HEK293 (cell line): ENCODE data around the gene RIMS1.

ENCODE experiments used
- AEBP2 ChIP-seq: fragments of 450-650 bp; formaldehyde crosslinking; IDR thresholded peaks from 2 replicates; pipeline ENCODE4 v1.5.1; 2016; ENCODE audit warnings: missing biosample characterization, missing genetic modification characterization, borderline replicate concordance
- BCL11A ChIP-seq: fragments of 450-650 bp; formaldehyde crosslinking; IDR thresholded peaks from 2 replicates; pipeline ENCODE4 v1.5.1; 2016; ENCODE audit warnings: low read depth, missing biosample characterization, missing genetic modification characterization
- PRDM1 ChIP-seq: fragments of 450-650 bp; formaldehyde crosslinking; IDR thresholded peaks from 2 replicates; pipeline ENCODE4; 2016; ENCODE audit warnings: missing biosample characterization, missing genetic modification characterization
- TCF7L2 ChIP-seq: IDR thresholded peaks from 2 replicates; pipeline ENCODE4 v1.6.1; 2011; ENCODE audit warnings: low read depth, mild to moderate bottlenecking, inconsistent platforms, low read length, moderate library complexity, borderline replicate concordance
- ZEB2 ChIP-seq: fragments of 450-650 bp; formaldehyde crosslinking; IDR thresholded peaks from 2 replicates; pipeline ENCODE4 v1.5.1; 2016; ENCODE audit warnings: missing biosample characterization, missing genetic modification characterization
- ZNF146 ChIP-seq: fragments of 450-650 bp; formaldehyde crosslinking; IDR thresholded peaks from 2 replicates; pipeline ENCODE4 v1.5.1; 2016; ENCODE audit warnings: missing biosample characterization, missing genetic modification characterization
- ZNF274 ChIP-seq, 2 experiments: fragments of 200-500 bp in 1 of 2; fragments of 450-650 bp in 1 of 2; sonication (Bioruptor generic) in 1 of 2; formaldehyde crosslinking in 1 of 2; IDR thresholded peaks; 2 replicates each; pipeline versions ENCODE4 v1.5.1 to v1.6.1; 2014 to 2016; ENCODE audit warnings: borderline replicate concordance in 1 of 2, inconsistent platforms in 1 of 2, low read length in 1 of 2, missing biosample characterization in 1 of 2, missing genetic modification characterization in 1 of 2
- ZNF785 ChIP-seq: fragments of 450-650 bp; formaldehyde crosslinking; IDR thresholded peaks from 2 replicates; pipeline ENCODE4 v1.5.1; 2016; ENCODE audit warnings: missing biosample characterization, missing genetic modification characterization
- ZNF837 ChIP-seq: fragments of 450-650 bp; formaldehyde crosslinking; IDR thresholded peaks from 2 replicates; pipeline ENCODE4 v1.5.1; 2016; ENCODE audit warnings: missing biosample characterization, missing genetic modification characterization
- TF ChIP-seq, protein P1 (sequence below): fragments of 450-650 bp; formaldehyde crosslinking; conservative IDR thresholded peaks from 2 replicates; pipeline ENCODE4 v1.5.1; 2016; ENCODE audit warnings: low read depth, missing biosample characterization, missing genetic modification characterization
- TF ChIP-seq, protein P2 (sequence below): fragments of 450-650 bp; formaldehyde crosslinking; IDR thresholded peaks from 2 replicates; pipeline ENCODE4 v1.5.1; 2016; ENCODE audit warnings: missing biosample characterization, missing genetic modification characterization
- TF ChIP-seq, protein P3 (sequence below): fragments of 450-650 bp; formaldehyde crosslinking; IDR thresholded peaks from 2 replicates; pipeline ENCODE4 v1.5.1; 2016; ENCODE audit warnings: missing biosample characterization, missing genetic modification characterization
- TF ChIP-seq, protein P4 (sequence below): fragments of 450-650 bp; formaldehyde crosslinking; IDR thresholded peaks from 2 replicates; pipeline ENCODE4 v1.5.1; 2016; ENCODE audit warnings: missing biosample characterization, missing genetic modification characterization

DNA sequence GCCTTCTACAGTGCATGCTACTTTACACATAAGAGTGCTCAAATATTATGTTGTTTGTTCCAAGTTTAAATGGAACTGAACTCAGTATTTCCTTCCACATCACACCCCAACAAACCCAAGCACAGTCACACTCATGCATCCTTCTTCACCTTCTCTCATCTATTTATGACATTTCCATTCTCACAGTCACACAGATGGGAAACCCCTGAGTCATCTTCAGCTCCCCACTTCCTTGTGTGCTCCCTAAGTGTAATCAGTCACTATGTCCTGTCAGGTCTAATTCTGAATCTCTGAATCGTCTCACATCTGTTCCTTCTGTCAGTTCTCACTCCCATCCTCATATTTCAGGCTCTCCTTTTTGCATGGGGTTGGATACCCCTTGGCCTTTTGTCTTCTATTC is 96.0 kb downstream of the RIMS1 start:
- TF ChIP-seq, protein P1, sequence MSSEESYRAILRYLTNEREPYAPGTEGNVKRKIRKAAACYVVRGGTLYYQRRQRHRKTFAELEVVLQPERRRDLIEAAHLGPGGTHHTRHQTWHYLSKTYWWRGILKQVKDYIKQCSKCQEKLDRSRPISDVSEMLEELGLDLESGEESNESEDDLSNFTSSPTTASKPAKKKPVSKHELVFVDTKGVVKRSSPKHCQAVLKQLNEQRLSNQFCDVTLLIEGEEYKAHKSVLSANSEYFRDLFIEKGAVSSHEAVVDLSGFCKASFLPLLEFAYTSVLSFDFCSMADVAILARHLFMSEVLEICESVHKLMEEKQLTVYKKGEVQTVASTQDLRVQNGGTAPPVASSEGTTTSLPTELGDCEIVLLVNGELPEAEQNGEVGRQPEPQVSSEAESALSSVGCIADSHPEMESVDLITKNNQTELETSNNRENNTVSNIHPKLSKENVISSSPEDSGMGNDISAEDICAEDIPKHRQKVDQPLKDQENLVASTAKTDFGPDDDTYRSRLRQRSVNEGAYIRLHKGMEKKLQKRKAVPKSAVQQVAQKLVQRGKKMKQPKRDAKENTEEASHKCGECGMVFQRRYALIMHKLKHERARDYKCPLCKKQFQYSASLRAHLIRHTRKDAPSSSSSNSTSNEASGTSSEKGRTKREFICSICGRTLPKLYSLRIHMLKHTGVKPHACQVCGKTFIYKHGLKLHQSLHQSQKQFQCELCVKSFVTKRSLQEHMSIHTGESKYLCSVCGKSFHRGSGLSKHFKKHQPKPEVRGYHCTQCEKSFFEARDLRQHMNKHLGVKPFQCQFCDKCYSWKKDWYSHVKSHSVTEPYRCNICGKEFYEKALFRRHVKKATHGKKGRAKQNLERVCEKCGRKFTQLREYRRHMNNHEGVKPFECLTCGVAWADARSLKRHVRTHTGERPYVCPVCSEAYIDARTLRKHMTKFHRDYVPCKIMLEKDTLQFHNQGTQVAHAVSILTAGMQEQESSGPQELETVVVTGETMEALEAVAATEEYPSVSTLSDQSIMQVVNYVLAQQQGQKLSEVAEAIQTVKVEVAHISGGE = no peak
- TF ChIP-seq, protein P2, sequence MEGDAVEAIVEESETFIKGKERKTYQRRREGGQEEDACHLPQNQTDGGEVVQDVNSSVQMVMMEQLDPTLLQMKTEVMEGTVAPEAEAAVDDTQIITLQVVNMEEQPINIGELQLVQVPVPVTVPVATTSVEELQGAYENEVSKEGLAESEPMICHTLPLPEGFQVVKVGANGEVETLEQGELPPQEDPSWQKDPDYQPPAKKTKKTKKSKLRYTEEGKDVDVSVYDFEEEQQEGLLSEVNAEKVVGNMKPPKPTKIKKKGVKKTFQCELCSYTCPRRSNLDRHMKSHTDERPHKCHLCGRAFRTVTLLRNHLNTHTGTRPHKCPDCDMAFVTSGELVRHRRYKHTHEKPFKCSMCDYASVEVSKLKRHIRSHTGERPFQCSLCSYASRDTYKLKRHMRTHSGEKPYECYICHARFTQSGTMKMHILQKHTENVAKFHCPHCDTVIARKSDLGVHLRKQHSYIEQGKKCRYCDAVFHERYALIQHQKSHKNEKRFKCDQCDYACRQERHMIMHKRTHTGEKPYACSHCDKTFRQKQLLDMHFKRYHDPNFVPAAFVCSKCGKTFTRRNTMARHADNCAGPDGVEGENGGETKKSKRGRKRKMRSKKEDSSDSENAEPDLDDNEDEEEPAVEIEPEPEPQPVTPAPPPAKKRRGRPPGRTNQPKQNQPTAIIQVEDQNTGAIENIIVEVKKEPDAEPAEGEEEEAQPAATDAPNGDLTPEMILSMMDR (tag by site-specific recombination) = no peak
- TF ChIP-seq PRDM1 (tag by site-specific recombination) (no peak), AEBP2 (tag by site-specific recombination) (no peak), TCF7L2 (no peak), ZNF837 (tag by site-specific recombination) (no peak), ZEB2 (no peak), ZNF274 (IDR thresholded peaks at IDR 0.05; ENCODE audit: low read length) (no peak), ZNF274 (tag by site-specific recombination; IDR thresholded peaks at IDR 0.05; ENCODE audit: borderline replicate concordance) (no peak), ZNF146 (tag by site-specific recombination) (no peak), ZNF785 (tag by site-specific recombination) (no peak), BCL11A (tag by site-specific recombination) (no peak)
- TF ChIP-seq, protein P3, sequence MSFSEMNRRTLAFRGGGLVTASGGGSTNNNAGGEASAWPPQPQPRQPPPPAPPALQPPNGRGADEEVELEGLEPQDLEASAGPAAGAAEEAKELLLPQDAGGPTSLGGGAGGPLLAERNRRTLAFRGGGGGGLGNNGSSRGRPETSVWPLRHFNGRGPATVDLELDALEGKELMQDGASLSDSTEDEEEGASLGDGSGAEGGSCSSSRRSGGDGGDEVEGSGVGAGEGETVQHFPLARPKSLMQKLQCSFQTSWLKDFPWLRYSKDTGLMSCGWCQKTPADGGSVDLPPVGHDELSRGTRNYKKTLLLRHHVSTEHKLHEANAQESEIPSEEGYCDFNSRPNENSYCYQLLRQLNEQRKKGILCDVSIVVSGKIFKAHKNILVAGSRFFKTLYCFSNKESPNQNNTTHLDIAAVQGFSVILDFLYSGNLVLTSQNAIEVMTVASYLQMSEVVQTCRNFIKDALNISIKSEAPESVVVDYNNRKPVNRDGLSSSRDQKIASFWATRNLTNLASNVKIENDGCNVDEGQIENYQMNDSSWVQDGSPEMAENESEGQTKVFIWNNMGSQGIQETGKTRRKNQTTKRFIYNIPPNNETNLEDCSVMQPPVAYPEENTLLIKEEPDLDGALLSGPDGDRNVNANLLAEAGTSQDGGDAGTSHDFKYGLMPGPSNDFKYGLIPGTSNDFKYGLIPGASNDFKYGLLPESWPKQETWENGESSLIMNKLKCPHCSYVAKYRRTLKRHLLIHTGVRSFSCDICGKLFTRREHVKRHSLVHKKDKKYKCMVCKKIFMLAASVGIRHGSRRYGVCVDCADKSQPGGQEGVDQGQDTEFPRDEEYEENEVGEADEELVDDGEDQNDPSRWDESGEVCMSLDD = no peak
- TF ChIP-seq, protein P4, sequence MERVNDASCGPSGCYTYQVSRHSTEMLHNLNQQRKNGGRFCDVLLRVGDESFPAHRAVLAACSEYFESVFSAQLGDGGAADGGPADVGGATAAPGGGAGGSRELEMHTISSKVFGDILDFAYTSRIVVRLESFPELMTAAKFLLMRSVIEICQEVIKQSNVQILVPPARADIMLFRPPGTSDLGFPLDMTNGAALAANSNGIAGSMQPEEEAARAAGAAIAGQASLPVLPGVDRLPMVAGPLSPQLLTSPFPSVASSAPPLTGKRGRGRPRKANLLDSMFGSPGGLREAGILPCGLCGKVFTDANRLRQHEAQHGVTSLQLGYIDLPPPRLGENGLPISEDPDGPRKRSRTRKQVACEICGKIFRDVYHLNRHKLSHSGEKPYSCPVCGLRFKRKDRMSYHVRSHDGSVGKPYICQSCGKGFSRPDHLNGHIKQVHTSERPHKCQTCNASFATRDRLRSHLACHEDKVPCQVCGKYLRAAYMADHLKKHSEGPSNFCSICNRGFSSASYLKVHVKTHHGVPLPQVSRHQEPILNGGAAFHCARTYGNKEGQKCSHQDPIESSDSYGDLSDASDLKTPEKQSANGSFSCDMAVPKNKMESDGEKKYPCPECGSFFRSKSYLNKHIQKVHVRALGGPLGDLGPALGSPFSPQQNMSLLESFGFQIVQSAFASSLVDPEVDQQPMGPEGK = no peak
